ENCODE data around the gene ZNF862. TPM values are rescaled to one million over a fixed set of nuclear protein-coding genes. Genes with fewer than 3 reads are reported as not detected.

The ZNF862 gene
- total and polyA plus RNA-seq, 9 donors = 11.4 to 29.8 (median 22.7) TPM

GRCh38 chr7:149860821-149861727, 22.9 kb downstream of the ZNF862 start:
- no peaks in the 10 kb centered on the region for H3K9me3 ChIP-seq
- DNase-seq = peak in 1 of 5 donors; percentile 18
- H3K36me3 ChIP-seq = no peaks in the 10 kb centered on the region
- no peak overlapping the region for H3K27ac ChIP-seq
- TF ChIP-seq POLR2A (IDR thresholded peaks at IDR 0.05) = no peak
- no peak for TF ChIP-seq EP300 (IDR thresholded peaks at IDR 0.05)
- TF ChIP-seq CTCF (IDR thresholded peaks at IDR 0.05) = no peak
- 80 to 82% (median 81%) methylated on average over 45 of the region's 45 CpGs for WGBS, 3 donors
- no peaks in the 10 kb centered on the region for H3K27me3 ChIP-seq
- no peaks in the 10 kb centered on the region for H3K4me1 ChIP-seq (ENCODE audit: insufficient read depth)
- no peak overlapping the region for H3K4me3 ChIP-seq
- intact Hi-C loops (cut with DNase I) = no loop called here

GRCh38 chr7:149861728-149862045, 23.5 kb downstream of the ZNF862 start:
- 95 to 98% (median 95%) methylated on average over 16 of the region's 16 CpGs for WGBS, 3 donors
- no peaks in the 10 kb centered on the region for H3K36me3 ChIP-seq
- no peak overlapping the region for H3K4me3 ChIP-seq
- H3K27me3 ChIP-seq = no peaks in the 10 kb centered on the region
- DNase-seq = peak in 1 of 5 donors; percentile 9
- H3K9me3 ChIP-seq = no peaks in the 10 kb centered on the region
- H3K4me1 ChIP-seq (ENCODE audit: insufficient read depth) = no peaks in the 10 kb centered on the region
- intact Hi-C loops (cut with DNase I) = no loop called here
- TF ChIP-seq EP300 (IDR thresholded peaks at IDR 0.05) (no peak), POLR2A (IDR thresholded peaks at IDR 0.05) (no peak), CTCF (IDR thresholded peaks at IDR 0.05) (no peak)
- H3K27ac ChIP-seq = no peak overlapping the region

- no peak overlapping the region for H3K4me3 ChIP-seq
- no peaks in the 10 kb centered on the region for H3K27me3 ChIP-seq
- no peaks in the 10 kb centered on the region for H3K9me3 ChIP-seq
- TF ChIP-seq EP300 (IDR thresholded peaks at IDR 0.05) = no peak
- TF ChIP-seq CTCF (IDR thresholded peaks at IDR 0.05) = no peak
- TF ChIP-seq POLR2A (IDR thresholded peaks at IDR 0.05) = no peak
- WGBS, 3 donors = 86 to 95% (median 92%) methylated on average over 17 to 18 of the region's 18 CpGs
- no peak overlapping the region for H3K27ac ChIP-seq
- H3K36me3 ChIP-seq = no peaks in the 10 kb centered on the region
- no peaks in the 10 kb centered on the region for H3K4me1 ChIP-seq (ENCODE audit: insufficient read depth)
- peak in 1 of 5 donors; percentile 12 for DNase-seq
- intact Hi-C loops (cut with DNase I) = no loop called here
These were observed 24.0 kb downstream of the ZNF862 start for GRCh38 chr7:149862156-149862555.

- Histone ChIP-seq H3K36me3 (no peaks in the 10 kb centered on the region), H3K4me3 (no peak overlapping the region), H3K4me1 (ENCODE audit: insufficient read depth) (no peaks in the 10 kb centered on the region), H3K27me3 (no peaks in the 10 kb centered on the region), H3K9me3 (no peaks in the 10 kb centered on the region), H3K27ac (no peak overlapping the region)
- intact Hi-C loops (cut with DNase I) = no loop called here
- DNase-seq = peak in 1 of 5 donors; percentile 2
- 91 to 95% (median 94%) methylated on average over 4 of the region's 4 CpGs for WGBS, 3 donors
- TF ChIP-seq POLR2A (IDR thresholded peaks at IDR 0.05) = no peak
- no peak for TF ChIP-seq CTCF (IDR thresholded peaks at IDR 0.05)
- TF ChIP-seq EP300 (IDR thresholded peaks at IDR 0.05) = no peak
These were observed 25.3 kb downstream of the ZNF862 start for GRCh38 chr7:149863500-149863899.
